Astrocyte (in vitro differentiated cells and primary cell): ENCODE data around the gene CHD6.

Experiments used
- CTCF ChIP-seq: IDR thresholded peaks from 2 replicates; pipeline ENCODE4 v1.5.1; 2011; ENCODE audit warnings: low read depth, mild to moderate bottlenecking, inconsistent platforms, low read length, moderate library complexity; ENCODE audit not compliant: insufficient read depth
- EZH2 ChIP-seq: IDR thresholded peaks from 2 replicates; pipeline ENCODE4 v1.6.1; 2012; ENCODE audit warnings: mild to moderate bottlenecking, low read length, inconsistent platforms; ENCODE audit not compliant: insufficient read depth

- TF ChIP-seq CTCF (no peak), EZH2 (no peak)
Measured at GRCh38 chr20:41386502-41387427, 231.4 kb downstream of the CHD6 start.
